ENCODE data around the gene ATP11A.

DNA sequence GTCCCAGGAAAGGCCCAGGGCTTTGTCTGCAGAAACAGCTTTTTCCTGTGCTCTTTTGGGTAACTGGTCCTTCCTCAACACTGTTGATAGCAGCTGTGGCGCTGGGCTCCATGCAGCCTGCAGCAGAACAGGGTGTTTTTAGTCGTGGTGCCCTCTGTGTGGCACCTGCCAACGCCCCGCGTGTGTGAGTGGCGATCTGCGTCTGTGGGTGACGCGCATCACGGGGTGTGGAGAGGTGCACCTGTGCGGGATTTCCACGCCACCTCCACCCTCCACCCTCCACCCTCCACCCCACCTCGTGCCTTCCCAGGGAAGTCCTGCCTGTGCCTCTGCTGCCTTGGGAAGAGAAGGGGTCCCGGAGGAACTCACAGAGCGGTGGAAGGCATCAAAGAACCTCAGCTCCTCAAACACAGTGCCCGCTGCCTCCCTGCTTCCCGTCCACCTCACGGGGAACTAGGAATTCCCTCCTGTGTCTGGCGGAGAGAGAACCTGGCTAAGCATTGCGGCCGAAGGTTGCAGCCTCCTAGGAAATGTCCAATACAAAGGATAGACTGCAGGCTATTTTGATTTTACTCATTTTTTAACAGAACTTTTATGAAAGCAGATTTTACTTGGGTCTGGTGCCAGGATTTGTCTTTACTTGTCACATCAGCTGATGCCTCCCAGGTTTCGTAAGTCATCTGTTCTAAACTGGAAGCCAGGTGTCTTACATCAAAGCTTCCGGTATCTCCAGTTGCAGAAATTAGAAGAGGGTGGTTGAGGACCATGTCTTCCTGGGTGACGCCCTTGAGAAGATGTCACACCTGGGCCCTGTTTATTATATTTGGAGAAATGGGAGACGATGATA, 84.0 kb downstream of the ATP11A start:
- TF ChIP-seq GATA2 (IDR thresholded peaks at IDR 0.05; ENCODE audit: low read depth, low read length), result no peak
- TF ChIP-seq GATA3 (IDR thresholded peaks at IDR 0.05; ENCODE audit: low read depth, low read length), result no peak
